Measurements from ENCODE around the gene SEMA5B.

- TF ChIP-seq JUN (IDR thresholded peaks at IDR 0.05; ENCODE audit: borderline replicate concordance, insufficient read depth, insufficient read length, low read depth) (no peak), CTCF (IDR thresholded peaks at IDR 0.05; ENCODE audit: extremely low read depth in 1 of 2, insufficient read depth in 1 of 2, low read depth in 1 of 2, low read length in 2 of 2) (no peak), MYC (IDR thresholded peaks at IDR 0.05; ENCODE audit: low read depth, low read length) (no peak), POLR2AphosphoS5 (IDR thresholded peaks at IDR 0.05; ENCODE audit: insufficient read depth, low read depth, low read length) (no peak), MAX (IDR thresholded peaks at IDR 0.05; ENCODE audit: insufficient read depth, insufficient read length) (no peak), POLR2A (IDR thresholded peaks at IDR 0.05; ENCODE audit: low read depth, low read length) (no peak), GATA2 (IDR thresholded peaks at IDR 0.05; ENCODE audit: insufficient read depth, insufficient read length, low read depth, low read length) (no peak), EZH2 (IDR thresholded peaks at IDR 0.05; ENCODE audit: borderline replicate concordance, low read depth, low read length, severe bottlenecking) (no peak), FOS (IDR thresholded peaks at IDR 0.05; ENCODE audit: borderline replicate concordance, insufficient read depth, low read length) (no peak)
These were observed 159.2 kb downstream of the SEMA5B start for GRCh38 chr3:122868322-122868721.

All from endothelial cell of umbilical vein (primary cell).